ENCODE data around the gene MTOR. TPM values are rescaled to one million over a fixed set of nuclear protein-coding genes. Genes with fewer than 3 reads are reported as not detected.
"Not testable (repeated sequence)": the region's sequence is repeated elsewhere in the genome, so short reads cannot be mapped to it uniquely, and the experiment has no call there.

The MTOR gene
- polyA plus RNA-seq, 4 donors = 33.8 to 49.1 (median 41.6) TPM

- no peak for DNase-seq (ENCODE audit: low read depth in 4 of 4, low spot score in 2 of 4)
These were observed 132.5 kb downstream of the MTOR start for GRCh38 chr1:11129649-11130390.

DNA sequence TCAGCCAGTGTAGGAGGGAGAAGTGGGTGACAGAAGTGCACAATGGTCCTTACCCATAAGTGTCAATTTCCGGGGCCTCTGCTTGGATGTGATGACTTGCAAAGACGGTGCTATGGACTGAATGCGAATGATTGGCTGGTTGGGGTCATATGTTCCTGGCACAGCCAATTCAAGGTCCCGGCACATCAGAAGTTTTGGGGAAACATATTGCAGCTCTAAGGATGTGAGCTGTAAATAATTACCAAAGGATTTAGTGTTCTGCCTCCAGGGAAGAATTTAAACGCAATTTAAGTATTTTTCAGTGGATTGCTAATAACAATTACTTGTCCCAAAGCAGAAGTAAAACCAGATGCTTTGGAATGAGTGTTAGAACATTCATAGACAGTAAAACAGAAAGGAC lies 135.8 kb downstream of the MTOR start:
- DNase-seq (ENCODE audit: low read depth in 4 of 4, low spot score in 2 of 4) = no peak

- no peak for DNase-seq (ENCODE audit: low read depth in 4 of 4, low spot score in 2 of 4)
These were observed 136.4 kb downstream of the MTOR start for GRCh38 chr1:11125931-11126330.

DNA sequence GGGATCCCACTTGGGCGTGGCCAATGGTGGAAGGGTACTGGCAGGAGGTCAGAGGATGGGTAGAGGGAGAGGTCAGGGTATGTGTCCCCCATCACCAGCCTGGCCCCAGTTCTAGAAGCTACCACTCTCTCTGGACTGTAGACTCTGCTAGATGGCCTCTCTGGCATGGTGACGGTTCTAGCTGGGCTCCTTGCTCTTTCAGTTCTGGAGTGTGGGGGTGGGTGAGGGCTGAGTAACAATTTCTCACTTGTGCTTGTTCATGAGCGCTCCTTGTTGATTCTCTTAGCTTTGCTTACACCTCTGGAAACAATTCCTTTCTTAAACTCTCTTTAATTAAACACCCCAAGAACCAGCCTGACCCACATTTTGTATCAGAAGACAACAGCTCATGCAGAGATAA lies 137.4 kb downstream of the MTOR start:
- DNase-seq (ENCODE audit: low read depth in 4 of 4, low spot score in 2 of 4) = no peak

- DNase-seq (ENCODE audit: low read depth in 4 of 4, low spot score in 2 of 4) = no peak
These were observed 146.0 kb downstream of the MTOR start for GRCh38 chr1:11116318-11116717.

- DNase-seq (ENCODE audit: low read depth in 4 of 4, low spot score in 2 of 4) = no peak
These were observed 147.4 kb downstream of the MTOR start for GRCh38 chr1:11114966-11115365.

GRCh38 chr1:11109047-11109760 lies 153.1 kb downstream of the MTOR start:
- no peak for DNase-seq (ENCODE audit: low read depth in 4 of 4, low spot score in 2 of 4)

GRCh38 chr1:11107599-11107998 lies 154.8 kb downstream of the MTOR start:
- DNase-seq (ENCODE audit: low read depth in 4 of 4, low spot score in 2 of 4) = peak in 2 of 4 donors; percentile 37 to 41

DNA sequence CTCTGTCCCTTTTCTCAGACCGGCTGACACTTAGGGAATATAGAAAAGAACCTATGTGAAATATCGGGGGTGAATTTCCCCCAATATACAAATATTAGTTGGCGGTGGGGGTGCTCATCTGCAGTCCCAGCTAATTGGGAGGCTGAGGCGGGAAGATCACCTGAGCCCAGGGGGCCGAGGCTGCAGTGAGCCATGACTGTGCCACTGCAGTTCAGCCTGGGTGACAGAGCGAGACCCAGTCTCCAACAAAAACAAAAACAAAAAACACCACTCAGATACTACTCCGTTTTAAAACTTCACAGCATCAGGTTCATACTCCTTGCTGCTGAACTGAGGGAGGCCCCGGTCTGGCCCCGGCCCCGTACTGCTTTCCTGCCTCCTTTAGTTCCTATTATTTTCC lies 156.8 kb downstream of the MTOR start:
- no peak for DNase-seq (ENCODE audit: low read depth in 4 of 4, low spot score in 2 of 4)

DNA sequence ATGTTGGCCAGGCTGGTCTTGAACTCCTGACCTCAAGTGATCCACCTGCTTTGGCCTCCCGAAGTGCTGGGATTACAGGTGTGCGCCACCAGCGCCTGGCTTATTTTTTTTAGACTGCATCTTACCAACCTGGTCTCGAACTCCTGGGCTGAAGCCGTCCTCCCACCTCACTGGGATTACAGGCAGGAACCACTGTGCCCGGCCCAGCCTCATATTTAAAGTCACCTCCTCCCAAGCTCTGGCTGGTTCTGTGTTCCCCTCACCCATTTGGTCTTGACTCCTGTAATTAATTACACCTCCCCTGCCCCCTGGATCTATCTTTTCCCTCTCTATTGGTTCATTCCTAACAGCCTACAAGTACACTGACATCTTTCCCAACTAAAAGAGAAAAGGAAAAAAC lies 161.0 kb downstream of the MTOR start:
- no peak for DNase-seq (ENCODE audit: low read depth in 4 of 4, low spot score in 2 of 4)

GRCh38 chr1:11100806-11101205 lies 161.5 kb downstream of the MTOR start:
- DNase-seq (ENCODE audit: low read depth in 4 of 4, low spot score in 2 of 4) = not testable (repeated sequence)

DNA sequence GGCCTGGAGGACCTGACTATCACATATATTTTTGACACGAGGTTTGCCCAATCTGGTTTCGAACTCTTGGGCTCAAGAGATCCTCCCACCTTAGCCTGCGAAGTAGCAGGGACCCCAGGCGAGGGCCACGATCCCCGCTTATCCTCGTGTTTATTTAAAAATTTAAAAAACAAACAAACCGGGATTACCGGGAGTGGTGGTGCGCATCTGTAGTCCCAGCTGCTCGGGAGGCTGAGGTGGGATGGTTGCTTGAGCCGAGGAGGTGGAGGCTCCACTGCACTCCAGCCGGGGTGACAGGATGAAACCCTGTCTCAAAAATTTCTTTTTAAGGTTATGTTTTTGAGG lies 162.2 kb downstream of the MTOR start:
- DNase-seq (ENCODE audit: low read depth in 4 of 4, low spot score in 2 of 4) = no peak

DNA sequence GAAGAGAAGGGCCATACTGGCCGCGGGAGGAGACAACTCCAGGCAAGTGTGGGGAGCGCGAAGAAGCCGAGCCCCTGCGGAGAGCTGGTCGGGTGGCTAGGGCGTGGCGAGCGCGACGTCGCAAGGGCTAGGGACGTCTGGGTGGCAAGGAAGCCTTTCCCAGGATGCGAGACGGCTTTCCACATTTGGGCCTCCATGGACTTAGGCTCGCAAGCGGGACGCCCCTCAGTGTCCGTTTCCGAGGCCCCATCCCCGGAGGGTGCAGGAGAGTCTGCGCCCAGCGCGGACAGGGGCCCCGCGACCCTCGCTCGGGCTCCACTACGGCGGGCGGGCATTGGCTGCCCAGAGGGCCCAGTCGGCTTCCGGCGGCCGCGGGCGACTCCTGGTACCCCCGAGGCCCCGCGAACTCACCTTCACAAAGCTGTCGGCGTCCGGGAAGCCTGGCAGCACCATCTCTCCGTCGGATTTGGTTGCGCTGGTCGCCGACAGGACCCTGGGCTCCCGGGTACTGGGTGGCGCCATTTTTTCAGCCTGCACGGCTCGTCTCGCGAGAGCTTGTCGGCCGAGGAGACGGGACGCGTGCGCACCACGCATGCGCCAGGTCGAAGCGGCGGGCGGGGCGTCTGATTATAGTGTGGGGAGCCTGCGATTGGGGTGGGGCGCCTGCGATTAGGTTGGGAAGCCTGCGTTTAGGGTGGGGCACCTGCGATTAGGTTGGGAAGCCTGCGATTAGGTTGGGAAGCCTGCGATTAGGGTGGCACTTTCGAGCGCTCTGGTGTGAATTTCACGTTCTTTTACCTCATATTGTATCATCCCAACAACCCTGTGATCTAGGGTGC lies 162.8 kb downstream of the MTOR start, which contains the start of gene EXOSC10:
TSS of gene EXOSC10 (minus strand) at position 560 of the 839 bp plus-strand sequence. CDS start at position 522, 38 bp downstream.
- peak; percentile 66 to 84 (median 76) for DNase-seq (ENCODE audit: low read depth in 4 of 4, low spot score in 2 of 4)

GRCh38 chr1:11098931-11099309 lies 163.4 kb downstream of the MTOR start:
- no peak for DNase-seq (ENCODE audit: low read depth in 4 of 4, low spot score in 2 of 4)

- not testable (repeated sequence) for DNase-seq (ENCODE audit: low read depth in 4 of 4, low spot score in 2 of 4)
These were observed 178.6 kb downstream of the MTOR start for GRCh38 chr1:11083784-11084183.

- no peak for DNase-seq (ENCODE audit: low read depth in 4 of 4, low spot score in 2 of 4)
These were observed 181.4 kb downstream of the MTOR start for GRCh38 chr1:11080931-11081330.

DNA sequence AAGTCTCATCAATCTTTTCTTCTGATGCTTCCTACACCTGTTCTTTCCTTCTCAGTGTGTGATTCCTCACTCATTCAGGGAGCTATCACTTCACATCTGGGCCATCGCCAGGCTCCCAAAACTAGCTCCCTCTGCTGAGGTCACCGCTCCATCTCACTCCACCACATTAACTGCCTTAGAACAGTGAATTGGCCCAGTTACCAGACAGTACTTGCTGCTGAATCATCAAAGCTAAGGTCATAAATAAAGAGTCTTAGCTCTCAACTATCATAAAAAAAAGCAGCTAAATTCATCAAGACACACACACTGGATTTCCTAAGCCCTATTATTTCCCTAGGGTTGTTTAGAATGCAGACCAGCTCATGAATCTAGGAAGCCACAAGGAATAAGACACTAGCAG lies 183.7 kb downstream of the MTOR start:
- no peak for DNase-seq (ENCODE audit: low read depth in 4 of 4, low spot score in 2 of 4)

- not testable (repeated sequence) for DNase-seq (ENCODE audit: low read depth in 4 of 4, low spot score in 2 of 4)
These were observed 189.0 kb downstream of the MTOR start for GRCh38 chr1:11073398-11073797.

DNA sequence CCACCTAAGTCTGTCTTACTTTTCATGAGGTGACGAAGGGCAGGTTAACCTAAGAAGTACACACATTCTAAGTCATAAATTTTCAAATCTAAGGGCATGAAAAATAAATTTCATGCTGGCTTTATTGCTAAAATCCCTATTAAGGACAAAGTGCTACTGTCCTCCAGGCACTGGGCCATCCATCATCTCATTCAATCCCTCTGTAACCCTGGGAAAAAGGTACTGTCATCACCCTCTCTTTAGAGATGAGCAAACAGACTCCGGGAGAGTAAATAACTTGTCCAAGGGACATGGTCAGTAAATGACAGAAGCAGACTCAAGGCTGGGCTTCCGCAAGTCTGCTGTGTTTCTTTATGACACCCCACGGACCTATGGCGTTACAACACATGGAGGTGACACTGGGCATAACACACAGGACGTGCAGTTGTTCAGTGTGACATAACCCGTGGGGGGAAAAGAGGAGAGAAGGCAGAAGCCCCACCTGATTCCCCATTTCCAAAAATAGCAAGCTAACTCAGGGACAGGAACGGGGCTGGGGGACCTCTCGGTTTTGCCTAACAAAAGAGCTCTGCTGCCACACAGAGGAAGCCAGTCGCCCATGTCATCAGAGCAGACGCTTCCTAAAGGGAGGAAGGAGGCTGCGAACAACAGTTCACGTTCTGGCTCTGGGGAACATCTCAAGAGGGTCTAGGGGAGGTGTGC lies 190.0 kb downstream of the MTOR start:
- DNase-seq (ENCODE audit: low read depth in 4 of 4, low spot score in 2 of 4) = no peak

DNA sequence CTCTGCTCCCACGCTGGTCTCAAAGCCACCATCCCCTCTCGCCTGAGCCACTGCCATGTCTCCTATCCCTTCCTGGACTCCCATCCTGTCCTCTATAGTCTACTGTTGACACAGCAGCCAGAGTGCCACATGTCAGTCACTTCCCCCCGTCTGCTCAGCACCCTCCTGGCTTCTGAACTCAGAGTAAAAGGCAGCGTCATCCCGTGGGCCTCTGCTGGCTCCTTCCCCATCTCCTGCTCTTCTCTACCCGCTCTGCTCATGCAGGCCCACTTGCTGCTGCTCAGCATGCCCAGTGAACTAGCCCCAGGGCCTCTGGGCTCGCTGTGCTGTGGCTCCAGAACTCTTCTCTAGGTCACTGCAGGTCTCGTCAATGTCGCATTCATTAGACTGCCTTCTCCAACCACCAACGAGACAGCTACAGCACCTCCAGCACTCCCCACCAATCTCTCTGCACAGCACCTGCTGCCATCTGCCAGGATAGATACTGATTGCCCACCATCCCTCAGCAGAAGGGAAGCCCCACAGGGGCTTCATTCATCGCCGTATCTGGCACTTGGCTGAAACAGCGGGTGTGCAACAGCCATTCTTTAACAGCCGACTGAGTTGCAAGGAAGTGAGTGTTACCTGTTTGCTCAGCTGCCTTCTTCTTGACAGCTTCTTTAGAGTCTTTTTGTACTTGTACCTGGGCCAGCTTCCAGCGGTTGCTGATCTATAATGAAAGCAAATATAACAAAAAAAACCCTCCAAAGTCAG lies 190.7 kb downstream of the MTOR start:
- DNase-seq (ENCODE audit: low read depth in 4 of 4, low spot score in 2 of 4) = no peak

Measured in left renal cortex interstitium (tissue), 4 donors.